Panc1 (cell line): Measurements from ENCODE around the gene ZNF831. TPM values are rescaled to one million over a fixed set of nuclear protein-coding genes. Genes with fewer than 3 reads are reported as not detected.

Source experiments
- ATAC-seq: fragments of 200-7000 bp; cut with Tn5 transposase; 2 replicates; pipeline ENCODE4 v1.9.1; 2020; ENCODE audit warnings: mild to moderate bottlenecking, moderate library complexity
- BruUV-seq: library from RNA; stranded (reverse); fragments of 400-500 nt; replicated peaks from 2 replicates; lab custom pipeline; 2021; lab: Mats Ljungman, UMichigan
- CTCF ChIA-PET: fragments of 300-600 bp; sonication (Branson Sonifier 250); formaldehyde crosslinking; loops from one replicate; lab custom pipeline; 2022; ENCODE audit warnings: antibody characterized with exemption; lab: Charles Lee
- POLR2A ChIA-PET: fragments of 300-600 bp; sonication (Branson Sonifier 250); formaldehyde crosslinking; loops from one replicate; lab custom pipeline; 2022; ENCODE audit warnings: antibody characterized with exemption; lab: Charles Lee
- DNase-seq: peaks from one replicate; pipeline ENCODE4 v3.0.0-alpha.2; 2010; ENCODE audit warnings: low read depth, low spot score
- H3K27ac ChIP-seq: 2 replicates; pipeline ENCODE4 v1.5.1; 2011; ENCODE audit warnings: mild to moderate bottlenecking, low read length, inconsistent platforms
- H3K27me3 ChIP-seq: fragments of 200-500 bp; sonication (Bioruptor generic); 2 replicates; pipeline ENCODE4 v1.6.0; 2014; ENCODE audit warnings: low read length, inconsistent platforms; ENCODE audit not compliant: control insufficient read depth, insufficient read depth
- H3K36me3 ChIP-seq: fragments of 200-500 bp; sonication (Bioruptor generic); 2 replicates; pipeline ENCODE4 v1.5.1; 2014; ENCODE audit warnings: inconsistent platforms, mild to moderate bottlenecking, low read length, moderate library complexity; ENCODE audit not compliant: control insufficient read depth, insufficient read depth
- H3K4me1 ChIP-seq: 2 replicates; pipeline ENCODE4 v1.5.1; 2011; ENCODE audit warnings: inconsistent platforms, mild to moderate bottlenecking, low read length, moderate library complexity; ENCODE audit not compliant: control insufficient read depth, insufficient read depth
- H3K4me3 ChIP-seq, 2 experiments: 2 replicates each; pipeline ENCODE4 v1.5.1; 2011 to 2012; ENCODE audit warnings: low read depth in 2 of 2, low read length in 2 of 2, mild to moderate bottlenecking in 2 of 2, inconsistent platforms in 1 of 2, moderate library complexity in 1 of 2
- H3K9me3 ChIP-seq: fragments of 200-500 bp; sonication (Bioruptor generic); 2 replicates; pipeline ENCODE4 v1.5.1; 2014; ENCODE audit warnings: low read depth, mild to moderate bottlenecking, inconsistent platforms, low read length, moderate library complexity; ENCODE audit not compliant: control insufficient read depth, insufficient read depth
- POLR2AphosphoS5 ChIP-seq: IDR thresholded peaks from 2 replicates; pipeline ENCODE4 v1.6.1; 2012; ENCODE audit warnings: mild to moderate bottlenecking, low read depth, low read length, moderate library complexity
- SIN3A ChIP-seq: IDR thresholded peaks from 2 replicates; pipeline ENCODE4 v1.6.1; 2012; ENCODE audit warnings: low read depth, mild to moderate bottlenecking, low read length, moderate library complexity, borderline replicate concordance; ENCODE audit not compliant: insufficient read depth
- TCF7L2 ChIP-seq: IDR thresholded peaks from 2 replicates; pipeline ENCODE4 v1.6.1; 2011; ENCODE audit warnings: mild to moderate bottlenecking, low read depth, low read length, inconsistent platforms
- in situ Hi-C: cut with HindIII; loops from 2 replicates; pipeline ENCODE4 v1.10.0; 2016; ENCODE audit warnings: low sequenced_read_pairs, low pct_unique_long_range_greater_than_20kb
- intact Hi-C: fragments of 100-400 bp; cut with micrococcal nuclease; formaldehyde crosslinking; loops from one replicate; pipeline ENCODE4 v1.10.0; 2022; ENCODE audit not compliant: unreplicated experiment
- total RNA-seq: library from RNA; stranded (reverse); gene quantifications from one replicate; pipeline ENCODE4 v1.2.1, GENCODE V29; 2021; ENCODE audit not compliant: unreplicated experiment
- TF ChIP-seq, protein P1 (sequence below), 2 experiments: IDR thresholded peaks; 2 replicates each; pipeline ENCODE4 v1.6.1; 2011 to 2012; ENCODE audit warnings: low read depth in 2 of 2, control low read depth in 1 of 2, low read length in 1 of 2, mild to moderate bottlenecking in 1 of 2, moderate library complexity in 1 of 2; ENCODE audit not compliant: insufficient read depth in 1 of 2
- TF ChIP-seq, protein P2 (sequence below): fragments of 450-650 bp; IDR thresholded peaks from 2 replicates; pipeline ENCODE4 v1.5.1; 2017; ENCODE audit warnings: mild to moderate bottlenecking

The ZNF831 gene
- total RNA-seq, 1 experiment from 2014 or later = 0.03 TPM

- DNase-seq (no peak), ATAC-seq (no peak)
- in situ Hi-C loops (no loop called here), intact Hi-C loops (no loop called here)
- CTCF ChIA-PET = no interaction called here
- Histone ChIP-seq H3K4me3 (no peak overlapping the region), H3K9me3 (no peaks in the 10 kb centered on the region), H3K36me3 (no peaks in the 10 kb centered on the region), H3K27ac (no peak overlapping the region), H3K4me1 (no peaks in the 10 kb centered on the region), H3K27me3 (peaks cover 5% of the 10 kb centered on the region)
- POLR2A ChIA-PET = no interaction called here
- no peak for TF ChIP-seq POLR2AphosphoS5
- no peak for TF ChIP-seq SIN3A
- TF ChIP-seq, protein P1, sequence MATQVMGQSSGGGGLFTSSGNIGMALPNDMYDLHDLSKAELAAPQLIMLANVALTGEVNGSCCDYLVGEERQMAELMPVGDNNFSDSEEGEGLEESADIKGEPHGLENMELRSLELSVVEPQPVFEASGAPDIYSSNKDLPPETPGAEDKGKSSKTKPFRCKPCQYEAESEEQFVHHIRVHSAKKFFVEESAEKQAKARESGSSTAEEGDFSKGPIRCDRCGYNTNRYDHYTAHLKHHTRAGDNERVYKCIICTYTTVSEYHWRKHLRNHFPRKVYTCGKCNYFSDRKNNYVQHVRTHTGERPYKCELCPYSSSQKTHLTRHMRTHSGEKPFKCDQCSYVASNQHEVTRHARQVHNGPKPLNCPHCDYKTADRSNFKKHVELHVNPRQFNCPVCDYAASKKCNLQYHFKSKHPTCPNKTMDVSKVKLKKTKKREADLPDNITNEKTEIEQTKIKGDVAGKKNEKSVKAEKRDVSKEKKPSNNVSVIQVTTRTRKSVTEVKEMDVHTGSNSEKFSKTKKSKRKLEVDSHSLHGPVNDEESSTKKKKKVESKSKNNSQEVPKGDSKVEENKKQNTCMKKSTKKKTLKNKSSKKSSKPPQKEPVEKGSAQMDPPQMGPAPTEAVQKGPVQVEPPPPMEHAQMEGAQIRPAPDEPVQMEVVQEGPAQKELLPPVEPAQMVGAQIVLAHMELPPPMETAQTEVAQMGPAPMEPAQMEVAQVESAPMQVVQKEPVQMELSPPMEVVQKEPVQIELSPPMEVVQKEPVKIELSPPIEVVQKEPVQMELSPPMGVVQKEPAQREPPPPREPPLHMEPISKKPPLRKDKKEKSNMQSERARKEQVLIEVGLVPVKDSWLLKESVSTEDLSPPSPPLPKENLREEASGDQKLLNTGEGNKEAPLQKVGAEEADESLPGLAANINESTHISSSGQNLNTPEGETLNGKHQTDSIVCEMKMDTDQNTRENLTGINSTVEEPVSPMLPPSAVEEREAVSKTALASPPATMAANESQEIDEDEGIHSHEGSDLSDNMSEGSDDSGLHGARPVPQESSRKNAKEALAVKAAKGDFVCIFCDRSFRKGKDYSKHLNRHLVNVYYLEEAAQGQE (IDR thresholded peaks at IDR 0.05; ENCODE audit: insufficient read depth in 1 of 2, low read depth in 2 of 2, low read length in 1 of 2) = no peak
- TF ChIP-seq, protein P2, sequence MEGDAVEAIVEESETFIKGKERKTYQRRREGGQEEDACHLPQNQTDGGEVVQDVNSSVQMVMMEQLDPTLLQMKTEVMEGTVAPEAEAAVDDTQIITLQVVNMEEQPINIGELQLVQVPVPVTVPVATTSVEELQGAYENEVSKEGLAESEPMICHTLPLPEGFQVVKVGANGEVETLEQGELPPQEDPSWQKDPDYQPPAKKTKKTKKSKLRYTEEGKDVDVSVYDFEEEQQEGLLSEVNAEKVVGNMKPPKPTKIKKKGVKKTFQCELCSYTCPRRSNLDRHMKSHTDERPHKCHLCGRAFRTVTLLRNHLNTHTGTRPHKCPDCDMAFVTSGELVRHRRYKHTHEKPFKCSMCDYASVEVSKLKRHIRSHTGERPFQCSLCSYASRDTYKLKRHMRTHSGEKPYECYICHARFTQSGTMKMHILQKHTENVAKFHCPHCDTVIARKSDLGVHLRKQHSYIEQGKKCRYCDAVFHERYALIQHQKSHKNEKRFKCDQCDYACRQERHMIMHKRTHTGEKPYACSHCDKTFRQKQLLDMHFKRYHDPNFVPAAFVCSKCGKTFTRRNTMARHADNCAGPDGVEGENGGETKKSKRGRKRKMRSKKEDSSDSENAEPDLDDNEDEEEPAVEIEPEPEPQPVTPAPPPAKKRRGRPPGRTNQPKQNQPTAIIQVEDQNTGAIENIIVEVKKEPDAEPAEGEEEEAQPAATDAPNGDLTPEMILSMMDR = no peak
- TF ChIP-seq TCF7L2 = no peak
- no TSS peak for BruUV-seq
Observed at GRCh38 chr20:59144831-59145196, 18.8 kb upstream of the ZNF831 start.

DNA sequence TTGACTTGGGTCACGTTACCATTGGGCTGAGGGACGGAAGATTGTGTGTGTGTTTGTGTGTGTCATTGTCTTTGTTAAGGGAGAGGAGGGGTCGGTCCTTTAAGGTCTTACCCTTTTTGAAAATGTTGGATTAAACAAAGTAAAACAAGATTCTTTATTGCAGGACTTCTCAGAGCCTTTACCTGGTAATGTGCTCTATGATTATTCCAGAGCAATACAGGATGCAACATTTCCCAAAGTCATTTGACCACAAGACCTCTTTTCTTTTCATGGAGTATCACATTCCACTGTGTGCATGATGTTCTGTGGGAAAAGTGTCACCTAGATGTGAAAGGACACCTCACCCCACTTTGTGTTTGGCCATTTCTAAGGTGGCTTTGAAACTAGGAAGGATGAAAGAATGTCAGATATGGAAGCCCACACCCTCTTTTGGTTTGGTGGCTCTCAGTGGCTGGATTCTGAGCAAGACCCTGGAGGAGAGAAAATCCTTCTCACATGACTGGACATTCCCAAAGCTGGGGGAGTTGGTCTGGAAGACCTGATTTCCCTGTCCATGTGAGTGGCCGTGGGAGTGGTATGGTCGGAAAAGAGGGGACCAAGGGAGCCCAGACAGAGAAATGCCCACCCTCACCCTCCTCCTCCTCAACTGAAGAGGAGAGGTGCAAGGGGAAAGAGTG lies 18.2 kb upstream of the ZNF831 start:
- ChIA-PET CTCF (no interaction called here), POLR2A (no interaction called here)
- Histone ChIP-seq H3K9me3 (no peaks in the 10 kb centered on the region), H3K4me3 (no peak overlapping the region), H3K4me1 (no peaks in the 10 kb centered on the region), H3K27ac (no peak overlapping the region), H3K36me3 (no peaks in the 10 kb centered on the region), H3K27me3 (peaks cover 7% of the 10 kb centered on the region)
- TF ChIP-seq, protein P1 (IDR thresholded peaks at IDR 0.05; ENCODE audit: insufficient read depth in 1 of 2, low read depth in 2 of 2, low read length in 1 of 2) = no peak
- TF ChIP-seq, protein P2 = no peak
- intact Hi-C loops = no loop called here
- in situ Hi-C loops = no loop called here
- BruUV-seq = no TSS peak
- ATAC-seq (no peak), DNase-seq (no peak)
